ENCODE results near the gene UROC1. TPM values are rescaled to one million over a fixed set of nuclear protein-coding genes. Genes with fewer than 3 reads are reported as not detected.

UROC1 gene
- total RNA-seq, 1 experiment from 2014 or later: not detected

GRCh38 chr3:126538316-126538715 lies 20.7 kb upstream of the UROC1 start:
- no peak overlapping the region for H3K27ac ChIP-seq
- no TSS peak for BruUV-seq (replicated peaks)
- ChIA-PET CTCF (no interaction called here), POLR2A (ENCODE audit: unreplicated experiment) (interaction anchor here (0.7 kb wide), 1 partner anchor 950 kb away, joined by 6 read pairs; no protein-coding TSS in a partner anchor)
- H3K4me2 ChIP-seq: no peak overlapping the region
- H2AFZ ChIP-seq: no peak overlapping the region
- no peaks in the 10 kb centered on the region for H3K9me3 ChIP-seq (ENCODE audit: insufficient read depth, low read depth)
- H3K4me1 ChIP-seq (replicated peaks; ENCODE audit: insufficient read depth): peaks cover 9% of the 10 kb centered on the region; the same call in 1 of the 2 replicates
- DNase-seq: no peak
- H3K9me2 ChIP-seq (ENCODE audit: insufficient read depth): no peaks in the 10 kb centered on the region
- no peak overlapping the region for H3K4me3 ChIP-seq
- intact Hi-C loops (cut with micrococcal nuclease; ENCODE audit: unreplicated experiment): no loop called here
- no peak for TF ChIP-seq CTCF (conservative IDR thresholded peaks at IDR 0.05)
- no peak for TF ChIP-seq EZH2 (IDR thresholded peaks at IDR 0.05; ENCODE audit: low read depth)
- H3K36me3 ChIP-seq (ENCODE audit: low read depth): no peaks in the 10 kb centered on the region
- H4K20me1 ChIP-seq (ENCODE audit: insufficient read depth): no peaks in the 10 kb centered on the region
- no peaks in the 10 kb centered on the region for H3K79me2 ChIP-seq (ENCODE audit: low read depth)
- no peaks in the 10 kb centered on the region for H3F3A ChIP-seq (ENCODE audit: insufficient read depth, low read depth)
- peaks cover 54% of the 10 kb centered on the region for H3K27me3 ChIP-seq (ENCODE audit: insufficient read depth, low read depth)

- CTCF ChIA-PET: no interaction called here
These were observed 20.2 kb upstream of the UROC1 start for GRCh38 chr3:126537730-126538281.

GRCh38 chr3:126537116-126537729 lies 19.6 kb upstream of the UROC1 start:
- Histone ChIP-seq H3K9me2 (ENCODE audit: insufficient read depth) (no peaks in the 10 kb centered on the region), H3K79me2 (ENCODE audit: low read depth) (no peaks in the 10 kb centered on the region), H3K27me3 (ENCODE audit: insufficient read depth, low read depth) (peaks cover 65% of the 10 kb centered on the region), H2AFZ (no peak overlapping the region), H3K36me3 (ENCODE audit: low read depth) (no peaks in the 10 kb centered on the region), H4K20me1 (ENCODE audit: insufficient read depth) (no peaks in the 10 kb centered on the region), H3K4me2 (no peak overlapping the region), H3F3A (ENCODE audit: insufficient read depth, low read depth) (no peaks in the 10 kb centered on the region), H3K9me3 (ENCODE audit: insufficient read depth, low read depth) (no peaks in the 10 kb centered on the region), H3K4me1 (replicated peaks; ENCODE audit: insufficient read depth) (peaks cover 9% of the 10 kb centered on the region; the same call in 1 of the 2 replicates), H3K27ac (no peak overlapping the region), H3K4me3 (no peak overlapping the region)
- TF ChIP-seq CTCF (conservative IDR thresholded peaks at IDR 0.05): no peak
- no peak for TF ChIP-seq EZH2 (IDR thresholded peaks at IDR 0.05; ENCODE audit: low read depth)
- intact Hi-C loops (cut with micrococcal nuclease; ENCODE audit: unreplicated experiment): no loop called here
- DNase-seq: no peak
- ChIA-PET CTCF (no interaction called here), POLR2A (ENCODE audit: unreplicated experiment) (no interaction called here)
- BruUV-seq (replicated peaks): no TSS peak

More at GRCh38 chr3:126537730-126538281, 20.2 kb upstream of the UROC1 start:
- Histone ChIP-seq H3K9me2 (ENCODE audit: insufficient read depth) (no peaks in the 10 kb centered on the region), H3K27ac (no peak overlapping the region), H3K9me3 (ENCODE audit: insufficient read depth, low read depth) (no peaks in the 10 kb centered on the region), H3K4me1 (replicated peaks; ENCODE audit: insufficient read depth) (peaks cover 9% of the 10 kb centered on the region; the same call in 1 of the 2 replicates), H3K79me2 (ENCODE audit: low read depth) (no peaks in the 10 kb centered on the region), H3K27me3 (ENCODE audit: insufficient read depth, low read depth) (peaks cover 59% of the 10 kb centered on the region), H4K20me1 (ENCODE audit: insufficient read depth) (no peaks in the 10 kb centered on the region), H3K4me2 (no peak overlapping the region), H2AFZ (no peak overlapping the region), H3K36me3 (ENCODE audit: low read depth) (no peaks in the 10 kb centered on the region), H3F3A (ENCODE audit: insufficient read depth, low read depth) (no peaks in the 10 kb centered on the region), H3K4me3 (no peak overlapping the region)
- POLR2A ChIA-PET (ENCODE audit: unreplicated experiment): interaction anchor here (0.7 kb wide), 1 partner anchor 951 kb away, joined by 6 read pairs; no protein-coding TSS in a partner anchor
- DNase-seq: no peak
- no TSS peak for BruUV-seq (replicated peaks)
- TF ChIP-seq CTCF (conservative IDR thresholded peaks at IDR 0.05) (no peak), EZH2 (IDR thresholded peaks at IDR 0.05; ENCODE audit: low read depth) (no peak)
- intact Hi-C loops (cut with micrococcal nuclease; ENCODE audit: unreplicated experiment): no loop called here

Data from PC-9 (cell line).